GM12891 (cell line): Measurements from ENCODE around the gene ASTN2.

Source experiments
- PAX5 ChIP-seq: IDR thresholded peaks from 2 replicates; pipeline ENCODE4 v1.6.1; 2011; ENCODE audit warnings: low read length, moderate library complexity, mild to moderate bottlenecking; ENCODE audit not compliant: insufficient read depth, severe bottlenecking
- POLR2A ChIP-seq: IDR thresholded peaks from 2 replicates; pipeline ENCODE4 v1.6.1; 2011; ENCODE audit warnings: low read depth, low read length, control low read depth
- POLR2AphosphoS5 ChIP-seq: IDR thresholded peaks from 2 replicates; pipeline ENCODE4 v1.6.1; 2011; ENCODE audit warnings: low read depth, low read length, control low read depth
- SPI1 ChIP-seq: IDR thresholded peaks from 2 replicates; pipeline ENCODE4 v1.6.1; 2011; ENCODE audit warnings: low read depth, low read length, control low read depth
- TAF1 ChIP-seq: IDR thresholded peaks from 2 replicates; pipeline ENCODE4 v1.6.1; 2011; ENCODE audit warnings: low read depth, low read length, control low read depth

DNA sequence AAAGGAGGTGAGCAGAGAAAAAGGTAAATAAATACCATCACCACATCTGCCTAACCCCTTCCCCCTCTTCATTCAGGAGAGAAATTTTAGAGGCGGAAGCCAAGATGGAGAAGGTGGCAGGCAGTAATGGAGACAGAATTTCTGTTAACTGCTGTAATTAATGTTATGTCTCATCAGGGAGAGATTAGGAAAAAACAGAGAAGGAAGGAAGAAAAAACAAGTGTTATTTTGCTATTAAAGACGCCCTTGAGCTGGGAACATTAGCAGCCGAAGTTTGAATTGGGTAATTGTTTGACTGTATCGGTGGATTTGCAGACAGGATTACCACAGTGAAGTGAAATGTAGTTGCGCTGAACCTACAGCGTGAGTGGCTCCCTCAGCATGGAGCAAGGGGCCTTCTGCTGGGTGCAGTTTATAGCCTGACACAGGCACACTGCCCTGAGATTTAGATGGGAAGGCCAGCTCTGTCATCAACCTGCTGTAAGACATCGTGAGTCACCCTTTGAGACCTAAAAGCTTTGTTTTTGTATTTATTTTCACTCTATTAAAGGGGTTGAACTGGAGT is 136.3 kb downstream of the ASTN2 start:
- no peak for TF ChIP-seq POLR2AphosphoS5
- no peak for TF ChIP-seq POLR2A
- no peak for TF ChIP-seq SPI1
- TF ChIP-seq TAF1: no peak
- no peak for TF ChIP-seq PAX5
